CD4-positive, CD25-positive, alpha-beta regulatory T cell (primary cell): ENCODE results near the gene CCDC136. TPM values are rescaled to one million over a fixed set of nuclear protein-coding genes. Genes with fewer than 3 reads are reported as not detected.

Source experiments
- ATAC-seq, 2 donors: fragments of 150-1000 bp; cut with Tn5 transposase; one replicate each; pipeline ENCODE4 v1.10.0; 2021; ENCODE audit warnings: low read depth in 2 of 2, moderate number of reproducible peaks in 2 of 2, moderate library complexity in 1 of 2
- DNase-seq, 3 donors: peaks; one replicate each; pipeline versions ENCODE4 v3.0.0 to v3.0.0-alpha.2; 2012 to 2022; ENCODE audit warnings: mixed read lengths in 1 of 3
- H3K27ac ChIP-seq: one replicate; pipeline ENCODE4 v1.7.0; 2013; ENCODE audit warnings: mild to moderate bottlenecking, low read length; ENCODE audit not compliant: insufficient read depth, poor library complexity, severe bottlenecking
- H3K27me3 ChIP-seq: one replicate; pipeline ENCODE4 v1.7.0; 2013; ENCODE audit warnings: low read length; ENCODE audit not compliant: control insufficient read depth, insufficient read depth
- H3K36me3 ChIP-seq: one replicate; pipeline ENCODE4 v1.7.0; 2013; ENCODE audit warnings: mild to moderate bottlenecking, low read length, moderate library complexity; ENCODE audit not compliant: control insufficient read depth, insufficient read depth
- H3K4me1 ChIP-seq: 2 replicates; pipeline ENCODE4 v1.7.0; 2013; ENCODE audit warnings: mild to moderate bottlenecking, low read length; ENCODE audit not compliant: insufficient read depth, control insufficient read depth, poor library complexity, severe bottlenecking
- H3K4me3 ChIP-seq: one replicate; pipeline ENCODE4 v1.7.0; 2013; ENCODE audit warnings: low read depth, mild to moderate bottlenecking, low read length, moderate library complexity
- H3K9me3 ChIP-seq, 2 experiments: 1 replicate in 1 of 2; 2 replicates in 1 of 2; pipeline ENCODE4 v1.7.0; 2013; ENCODE audit warnings: low read length in 2 of 2, mild to moderate bottlenecking in 1 of 2, moderate library complexity in 1 of 2; ENCODE audit not compliant: control insufficient read depth in 2 of 2
- H3K27ac Mint-ChIP-seq, 3 donors: one replicate each; pipeline ENCODE4 v1.8.0; 2020 to 2022; ENCODE audit warnings: mild to moderate bottlenecking in 3 of 3, mixed read lengths in 3 of 3, moderate library complexity in 2 of 3
- H3K27me3 Mint-ChIP-seq: one replicate; pipeline ENCODE4 v1.8.0; 2022; ENCODE audit warnings: mild to moderate bottlenecking, mixed read lengths
- H3K36me3 Mint-ChIP-seq: one replicate; pipeline ENCODE4 v1.8.0; 2020; ENCODE audit warnings: mixed read lengths
- H3K4me1 Mint-ChIP-seq, 4 donors: one replicate each; pipeline ENCODE4 v1.8.0; 2020 to 2022; ENCODE audit warnings: mixed read lengths in 4 of 4, mild to moderate bottlenecking in 1 of 4
- H3K4me3 Mint-ChIP-seq, 4 donors: one replicate each; pipeline ENCODE4 v1.8.0; 2020 to 2022; ENCODE audit warnings: mild to moderate bottlenecking in 4 of 4, mixed read lengths in 4 of 4, moderate library complexity in 3 of 4
- H3K9me3 Mint-ChIP-seq, 7 donors: one replicate each; pipeline ENCODE4 v1.8.0; 2020 to 2022; ENCODE audit warnings: mixed read lengths in 7 of 7, mild to moderate bottlenecking in 3 of 7, moderate library complexity in 2 of 7
- polyA plus RNA-seq, 4 donors: library from polyadenylated mRNA; unstranded; fragments of 300-500 nt; fragmentation: Illumina TruSeq; gene quantifications; one replicate each; pipeline ENCODE4 v1.2.3, GENCODE V29; 2021
- total RNA-seq: library from RNA; stranded (reverse); gene quantifications from one replicate; pipeline ENCODE4 v1.2.3, GENCODE V29; 2022

Gene CCDC136
- total and polyA plus RNA-seq, 5 donors from 2014 or later, result 0.48 to 14.1 (median 1.5) TPM

DNA sequence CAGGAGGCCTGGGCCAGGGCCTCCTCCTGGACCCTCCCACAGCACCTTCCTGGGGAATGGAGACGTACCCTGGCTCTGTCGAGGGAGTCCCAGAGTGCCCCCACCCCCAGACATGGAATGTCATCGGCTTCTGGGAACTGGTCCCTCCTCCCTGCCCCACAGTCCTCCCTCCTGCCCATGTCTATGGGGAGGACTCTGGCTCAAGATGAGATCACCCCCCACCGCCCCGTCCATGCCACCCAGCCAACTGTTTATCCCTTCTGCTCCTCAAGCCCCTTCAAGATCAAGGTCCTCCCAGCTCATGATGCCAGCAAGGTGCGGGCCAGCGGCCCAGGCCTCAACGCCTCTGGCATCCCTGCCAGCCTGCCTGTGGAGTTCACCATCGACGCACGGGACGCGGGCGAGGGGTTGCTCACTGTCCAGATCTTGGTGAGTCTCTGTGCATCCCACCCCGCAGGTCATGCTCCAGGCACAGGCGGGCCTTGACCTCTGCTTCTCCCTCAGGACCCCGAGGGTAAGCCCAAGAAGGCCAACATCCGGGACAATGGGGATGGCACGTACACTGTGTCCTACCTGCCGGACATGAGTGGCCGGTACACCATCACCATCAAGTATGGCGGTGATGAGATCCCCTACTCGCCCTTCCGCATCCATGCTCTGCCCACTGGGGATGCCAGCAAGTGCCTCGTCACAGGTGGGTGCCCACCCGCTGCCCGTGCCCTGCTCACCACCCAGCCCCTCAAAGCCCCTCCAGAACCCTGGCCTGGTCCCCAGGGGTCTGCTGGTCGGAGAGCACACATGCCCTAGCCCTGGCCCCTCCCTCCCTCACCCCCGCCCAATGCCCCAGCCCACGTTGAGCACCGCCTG, 56.8 kb downstream of the CCDC136 start:
- no peak overlapping the region for H3K27ac Mint-ChIP-seq
- no peaks in the 10 kb centered on the region for H3K9me3 Mint-ChIP-seq
- no peaks in the 10 kb centered on the region for H3K36me3 Mint-ChIP-seq
- DNase-seq (no peak), ATAC-seq (no peak)
- no peak overlapping the region for H3K27ac ChIP-seq
- H3K9me3 ChIP-seq, result no peaks in the 10 kb centered on the region
- H3K36me3 ChIP-seq, result no peaks in the 10 kb centered on the region
- no peaks in the 10 kb centered on the region for H3K4me1 Mint-ChIP-seq
- H3K4me3 ChIP-seq, result no peak overlapping the region
- no peaks in the 10 kb centered on the region for H3K27me3 Mint-ChIP-seq
- H3K4me3 Mint-ChIP-seq, result peak overlapping the region in 1 of 4 donors; percentile 47
- no peaks in the 10 kb centered on the region for H3K27me3 ChIP-seq
- H3K4me1 ChIP-seq, result no peaks in the 10 kb centered on the region

DNA sequence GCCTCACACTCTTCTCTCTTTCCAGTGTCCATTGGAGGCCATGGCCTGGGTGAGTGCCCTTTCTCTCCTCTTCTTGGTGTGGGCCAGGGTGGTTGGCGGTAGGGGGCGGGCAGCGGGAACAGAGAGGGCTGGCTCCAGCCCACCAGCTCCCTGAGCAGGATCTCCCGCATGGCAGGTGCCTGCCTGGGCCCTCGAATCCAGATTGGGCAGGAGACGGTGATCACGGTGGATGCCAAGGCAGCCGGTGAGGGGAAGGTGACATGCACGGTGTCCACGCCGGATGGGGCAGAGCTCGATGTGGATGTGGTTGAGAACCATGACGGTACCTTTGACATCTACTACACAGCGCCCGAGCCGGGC, 57.4 kb downstream of the CCDC136 start:
- Mint-ChIP-seq H3K27ac (no peak overlapping the region), H3K4me3 (no peak overlapping the region), H3K36me3 (no peaks in the 10 kb centered on the region), H3K4me1 (no peaks in the 10 kb centered on the region), H3K9me3 (no peaks in the 10 kb centered on the region), H3K27me3 (no peaks in the 10 kb centered on the region)
- Histone ChIP-seq H3K27me3 (no peaks in the 10 kb centered on the region), H3K4me3 (no peak overlapping the region), H3K36me3 (no peaks in the 10 kb centered on the region), H3K4me1 (no peaks in the 10 kb centered on the region), H3K9me3 (no peaks in the 10 kb centered on the region), H3K27ac (no peak overlapping the region)
- DNase-seq, result no peak
- no peak for ATAC-seq

DNA sequence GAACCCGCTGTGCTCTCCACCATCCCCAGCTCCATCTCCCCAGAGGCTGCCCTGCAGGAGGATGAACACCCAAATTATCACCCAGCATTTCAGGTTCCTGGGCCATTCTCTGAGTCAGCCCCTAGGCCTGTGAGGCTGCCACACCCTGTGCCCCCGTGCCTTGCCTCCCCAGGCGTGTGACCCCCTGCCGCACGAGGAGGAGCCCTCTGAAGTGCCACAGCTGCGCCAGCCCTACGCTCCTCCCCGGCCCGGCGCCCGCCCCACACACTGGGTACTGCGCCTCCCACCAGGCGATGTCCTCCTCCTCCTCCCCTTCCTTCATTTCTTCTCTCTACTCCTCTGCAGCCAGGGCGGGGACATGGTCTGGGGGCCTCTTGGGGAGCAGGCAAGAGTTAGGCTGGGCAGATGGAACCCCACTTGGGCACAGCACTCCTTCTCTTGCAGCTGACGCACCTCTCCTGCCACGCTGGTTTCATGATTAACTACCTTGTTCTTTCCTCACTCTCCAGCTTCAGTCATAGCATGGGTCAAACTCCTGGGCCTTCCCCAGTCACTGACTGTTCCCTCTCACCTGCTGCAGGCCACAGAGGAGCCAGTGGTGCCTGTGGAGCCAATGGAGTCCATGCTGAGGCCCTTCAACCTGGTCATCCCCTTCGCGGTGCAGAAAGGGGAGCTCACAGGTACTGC, 58.2 kb downstream of the CCDC136 start:
- H3K27me3 Mint-ChIP-seq, result no peaks in the 10 kb centered on the region
- no peaks in the 10 kb centered on the region for H3K36me3 Mint-ChIP-seq
- no peak overlapping the region for H3K4me3 Mint-ChIP-seq
- H3K4me1 Mint-ChIP-seq, result no peaks in the 10 kb centered on the region
- no peaks in the 10 kb centered on the region for H3K27me3 ChIP-seq
- DNase-seq (no peak), ATAC-seq (no peak)
- no peaks in the 10 kb centered on the region for H3K9me3 Mint-ChIP-seq
- no peaks in the 10 kb centered on the region for H3K9me3 ChIP-seq
- no peak overlapping the region for H3K27ac ChIP-seq
- H3K36me3 ChIP-seq, result no peaks in the 10 kb centered on the region
- no peak overlapping the region for H3K4me3 ChIP-seq
- H3K27ac Mint-ChIP-seq, result no peak overlapping the region
- no peaks in the 10 kb centered on the region for H3K4me1 ChIP-seq

DNA sequence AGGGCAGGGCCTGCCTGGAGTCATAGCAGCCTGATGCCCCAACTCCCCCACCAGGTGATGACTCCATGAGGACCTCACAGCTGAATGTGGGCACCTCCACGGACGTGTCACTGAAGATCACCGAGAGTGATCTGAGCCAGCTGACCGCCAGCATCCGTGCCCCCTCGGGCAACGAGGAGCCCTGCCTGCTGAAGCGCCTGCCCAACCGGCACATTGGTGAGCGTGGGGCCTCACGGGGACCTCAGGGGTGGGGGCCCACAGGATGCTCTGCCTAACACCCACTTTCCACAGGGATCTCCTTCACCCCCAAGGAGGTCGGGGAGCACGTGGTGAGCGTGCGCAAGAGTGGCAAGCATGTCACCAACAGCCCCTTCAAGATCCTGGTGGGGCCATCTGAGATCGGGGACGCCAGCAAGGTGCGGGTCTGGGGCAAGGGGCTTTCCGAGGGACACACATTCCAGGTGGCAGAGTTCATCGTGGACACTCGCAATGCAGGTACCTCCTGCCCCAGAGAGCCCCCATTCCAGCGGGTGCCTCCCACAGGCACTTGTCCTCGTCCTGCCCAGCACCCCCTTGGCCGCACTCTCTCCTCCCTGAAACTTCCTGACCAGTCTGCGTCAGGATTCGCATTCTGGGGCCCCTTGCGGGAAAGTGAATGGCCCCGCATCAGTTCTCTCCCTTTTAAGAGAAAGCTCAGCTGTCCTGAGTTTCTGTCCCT, 60.9 kb downstream of the CCDC136 start:
- H3K27me3 ChIP-seq, result no peaks in the 10 kb centered on the region
- Mint-ChIP-seq H3K9me3 (no peaks in the 10 kb centered on the region), H3K36me3 (no peaks in the 10 kb centered on the region), H3K27me3 (no peaks in the 10 kb centered on the region), H3K4me3 (no peak overlapping the region), H3K4me1 (no peaks in the 10 kb centered on the region), H3K27ac (no peak overlapping the region)
- no peak for ATAC-seq
- no peaks in the 10 kb centered on the region for H3K4me1 ChIP-seq
- no peak overlapping the region for H3K4me3 ChIP-seq
- no peaks in the 10 kb centered on the region for H3K36me3 ChIP-seq
- H3K9me3 ChIP-seq, result no peaks in the 10 kb centered on the region
- no peak for DNase-seq
- H3K27ac ChIP-seq, result no peak overlapping the region

DNA sequence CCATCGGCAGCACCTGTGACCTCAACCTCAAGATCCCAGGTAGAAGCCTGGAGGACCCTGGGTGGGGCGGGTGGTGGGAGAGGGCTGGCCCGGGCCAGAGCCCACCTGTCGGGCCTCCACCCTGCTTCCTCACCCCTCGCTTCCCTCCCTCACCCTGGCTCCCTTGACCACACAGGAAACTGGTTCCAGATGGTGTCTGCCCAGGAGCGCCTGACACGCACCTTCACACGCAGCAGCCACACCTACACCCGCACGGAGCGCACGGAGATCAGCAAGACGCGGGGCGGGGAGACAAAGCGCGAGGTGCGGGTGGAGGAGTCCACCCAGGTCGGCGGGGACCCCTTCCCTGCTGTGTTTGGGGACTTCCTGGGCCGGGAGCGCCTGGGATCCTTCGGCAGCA, 62.0 kb downstream of the CCDC136 start:
- ATAC-seq, result no peak
- Histone ChIP-seq H3K4me3 (no peak overlapping the region), H3K4me1 (no peaks in the 10 kb centered on the region), H3K9me3 (no peaks in the 10 kb centered on the region), H3K27me3 (no peaks in the 10 kb centered on the region), H3K36me3 (no peaks in the 10 kb centered on the region), H3K27ac (no peak overlapping the region)
- no peak for DNase-seq
- no peaks in the 10 kb centered on the region for H3K36me3 Mint-ChIP-seq
- no peaks in the 10 kb centered on the region for H3K9me3 Mint-ChIP-seq
- no peaks in the 10 kb centered on the region for H3K4me1 Mint-ChIP-seq
- H3K27ac Mint-ChIP-seq, result no peak overlapping the region
- no peak overlapping the region for H3K4me3 Mint-ChIP-seq
- H3K27me3 Mint-ChIP-seq, result no peaks in the 10 kb centered on the region

DNA sequence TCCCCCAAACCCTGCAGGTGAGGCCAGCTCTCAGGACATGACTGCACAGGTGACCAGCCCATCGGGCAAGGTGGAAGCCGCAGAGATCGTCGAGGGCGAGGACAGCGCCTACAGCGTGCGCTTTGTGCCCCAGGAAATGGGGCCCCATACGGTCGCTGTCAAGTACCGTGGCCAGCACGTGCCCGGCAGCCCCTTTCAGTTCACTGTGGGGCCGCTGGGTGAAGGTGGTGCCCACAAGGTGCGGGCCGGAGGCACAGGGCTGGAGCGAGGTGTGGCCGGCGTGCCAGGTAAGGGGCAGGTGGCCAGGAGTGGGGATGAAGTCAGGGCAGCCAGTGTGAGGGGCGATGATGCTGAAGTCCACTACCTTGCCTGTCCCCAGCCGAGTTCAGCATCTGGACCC, 62.6 kb downstream of the CCDC136 start:
- H3K36me3 Mint-ChIP-seq, result no peaks in the 10 kb centered on the region
- H3K4me3 ChIP-seq, result no peak overlapping the region
- no peaks in the 10 kb centered on the region for H3K27me3 Mint-ChIP-seq
- no peak for ATAC-seq
- H3K4me1 Mint-ChIP-seq, result no peaks in the 10 kb centered on the region
- no peak overlapping the region for H3K4me3 Mint-ChIP-seq
- DNase-seq, result no peak
- no peaks in the 10 kb centered on the region for H3K9me3 ChIP-seq
- H3K27me3 ChIP-seq, result no peaks in the 10 kb centered on the region
- H3K9me3 Mint-ChIP-seq, result no peaks in the 10 kb centered on the region
- no peaks in the 10 kb centered on the region for H3K4me1 ChIP-seq
- H3K27ac Mint-ChIP-seq, result no peak overlapping the region
- no peaks in the 10 kb centered on the region for H3K36me3 ChIP-seq
- no peak overlapping the region for H3K27ac ChIP-seq

DNA sequence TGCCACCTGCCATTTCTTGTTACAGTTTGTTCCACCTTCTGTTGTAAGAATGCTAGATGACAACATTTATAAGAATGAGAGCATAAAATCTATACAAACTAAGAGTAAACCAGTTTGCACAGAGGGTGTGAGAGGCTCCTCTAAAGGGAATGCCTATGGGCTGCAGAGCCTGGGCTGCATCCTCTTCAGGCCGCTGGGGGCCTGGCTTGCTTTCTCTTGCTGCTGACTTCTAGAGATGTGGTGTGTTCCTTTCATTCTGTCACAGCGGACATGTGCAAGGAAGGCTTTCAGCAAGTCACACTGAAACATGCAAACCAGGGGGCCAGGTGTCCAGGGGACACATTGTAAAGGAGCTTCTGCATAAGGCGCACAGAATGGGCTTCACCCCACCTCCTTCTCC, 63.8 kb downstream of the CCDC136 start:
- H3K27me3 ChIP-seq, result no peaks in the 10 kb centered on the region
- H3K4me3 ChIP-seq, result no peak overlapping the region
- H3K36me3 ChIP-seq, result no peaks in the 10 kb centered on the region
- no peaks in the 10 kb centered on the region for H3K9me3 ChIP-seq
- Mint-ChIP-seq H3K4me3 (peak overlapping the region in 1 of 4 donors; percentile 22), H3K9me3 (peaks cover 0 to 2% (median 0%) of the 10 kb centered on the region in 7 donors), H3K4me1 (peaks cover 0 to 2% (median 0%) of the 10 kb centered on the region in 4 donors), H3K27me3 (no peaks in the 10 kb centered on the region), H3K36me3 (no peaks in the 10 kb centered on the region), H3K27ac (no peak overlapping the region)
- no peaks in the 10 kb centered on the region for H3K4me1 ChIP-seq
- no peak overlapping the region for H3K27ac ChIP-seq
- ATAC-seq, result no peak
- DNase-seq, result no peak
